ENCODE measurements around the gene ALPK1.
"Not testable (repeated sequence)": the region's sequence is repeated elsewhere in the genome, so short reads cannot be mapped to it uniquely, and the experiment has no call there.

Gene ALPK1

DNA sequence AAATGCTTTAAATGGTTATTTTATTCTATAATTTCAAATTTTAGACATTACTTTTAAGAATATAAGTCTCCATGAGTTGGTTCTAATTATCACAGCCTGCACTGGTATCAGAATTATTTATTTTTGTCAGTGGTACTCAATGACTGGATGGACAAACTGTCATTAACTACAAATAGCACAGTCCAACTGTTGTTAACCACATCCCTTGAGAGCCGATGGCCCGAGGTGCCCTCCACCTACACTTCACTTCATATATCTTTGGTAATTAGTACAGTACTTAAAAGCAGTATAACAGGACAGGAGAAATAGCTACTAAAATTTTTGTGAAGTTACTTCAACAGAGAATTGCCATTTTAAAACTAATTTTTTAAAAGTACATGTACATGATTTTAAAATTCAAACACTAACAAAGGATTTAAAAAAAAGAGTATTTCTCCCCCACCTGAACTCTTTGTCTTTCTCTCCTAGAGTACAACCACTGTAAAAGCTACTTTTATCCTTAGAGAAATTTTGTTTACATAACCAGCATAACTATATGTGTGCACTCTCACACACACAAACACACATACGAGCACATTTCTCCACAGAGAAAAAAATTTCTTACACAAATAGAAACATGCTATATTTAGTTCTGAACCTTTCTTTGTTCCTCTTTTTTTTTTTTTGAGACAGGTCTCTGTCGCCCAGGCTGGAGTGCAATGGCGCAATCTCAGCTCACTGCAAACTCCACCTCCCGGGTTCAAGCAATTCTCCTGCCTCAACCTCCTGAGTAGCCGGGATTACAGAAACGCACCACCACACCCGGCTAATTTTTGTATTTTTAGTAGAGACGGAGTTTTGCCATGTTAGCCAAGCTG is 17.9 kb upstream of the ALPK1 start:
- H3K27ac ChIP-seq: no peak overlapping the region
- TF ChIP-seq, protein P1, sequence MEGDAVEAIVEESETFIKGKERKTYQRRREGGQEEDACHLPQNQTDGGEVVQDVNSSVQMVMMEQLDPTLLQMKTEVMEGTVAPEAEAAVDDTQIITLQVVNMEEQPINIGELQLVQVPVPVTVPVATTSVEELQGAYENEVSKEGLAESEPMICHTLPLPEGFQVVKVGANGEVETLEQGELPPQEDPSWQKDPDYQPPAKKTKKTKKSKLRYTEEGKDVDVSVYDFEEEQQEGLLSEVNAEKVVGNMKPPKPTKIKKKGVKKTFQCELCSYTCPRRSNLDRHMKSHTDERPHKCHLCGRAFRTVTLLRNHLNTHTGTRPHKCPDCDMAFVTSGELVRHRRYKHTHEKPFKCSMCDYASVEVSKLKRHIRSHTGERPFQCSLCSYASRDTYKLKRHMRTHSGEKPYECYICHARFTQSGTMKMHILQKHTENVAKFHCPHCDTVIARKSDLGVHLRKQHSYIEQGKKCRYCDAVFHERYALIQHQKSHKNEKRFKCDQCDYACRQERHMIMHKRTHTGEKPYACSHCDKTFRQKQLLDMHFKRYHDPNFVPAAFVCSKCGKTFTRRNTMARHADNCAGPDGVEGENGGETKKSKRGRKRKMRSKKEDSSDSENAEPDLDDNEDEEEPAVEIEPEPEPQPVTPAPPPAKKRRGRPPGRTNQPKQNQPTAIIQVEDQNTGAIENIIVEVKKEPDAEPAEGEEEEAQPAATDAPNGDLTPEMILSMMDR (conservative IDR thresholded peaks at IDR 0.05): no peak

DNA sequence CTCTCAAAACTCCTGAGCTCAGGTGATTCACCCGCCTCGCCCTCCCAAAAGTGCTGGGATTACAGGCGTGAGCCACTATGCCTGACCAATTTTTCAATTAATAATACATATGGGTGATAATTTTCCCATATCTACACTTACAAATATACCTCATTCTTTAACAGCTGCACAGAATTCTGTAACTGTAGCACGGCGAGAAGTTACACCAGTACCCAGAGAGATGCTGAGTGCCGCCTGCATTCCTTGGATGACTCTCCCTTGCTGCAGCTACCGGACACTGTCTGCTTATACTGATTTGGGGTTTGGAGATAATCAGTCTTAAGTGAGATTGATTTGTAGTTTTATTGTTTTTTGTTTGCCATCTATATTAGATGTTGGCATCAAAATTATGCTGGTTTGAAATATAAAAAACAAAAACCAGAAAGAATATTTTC is 17.3 kb upstream of the ALPK1 start:
- TF ChIP-seq, protein P1 (conservative IDR thresholded peaks at IDR 0.05): no peak
- no peak overlapping the region for H3K27ac ChIP-seq

DNA sequence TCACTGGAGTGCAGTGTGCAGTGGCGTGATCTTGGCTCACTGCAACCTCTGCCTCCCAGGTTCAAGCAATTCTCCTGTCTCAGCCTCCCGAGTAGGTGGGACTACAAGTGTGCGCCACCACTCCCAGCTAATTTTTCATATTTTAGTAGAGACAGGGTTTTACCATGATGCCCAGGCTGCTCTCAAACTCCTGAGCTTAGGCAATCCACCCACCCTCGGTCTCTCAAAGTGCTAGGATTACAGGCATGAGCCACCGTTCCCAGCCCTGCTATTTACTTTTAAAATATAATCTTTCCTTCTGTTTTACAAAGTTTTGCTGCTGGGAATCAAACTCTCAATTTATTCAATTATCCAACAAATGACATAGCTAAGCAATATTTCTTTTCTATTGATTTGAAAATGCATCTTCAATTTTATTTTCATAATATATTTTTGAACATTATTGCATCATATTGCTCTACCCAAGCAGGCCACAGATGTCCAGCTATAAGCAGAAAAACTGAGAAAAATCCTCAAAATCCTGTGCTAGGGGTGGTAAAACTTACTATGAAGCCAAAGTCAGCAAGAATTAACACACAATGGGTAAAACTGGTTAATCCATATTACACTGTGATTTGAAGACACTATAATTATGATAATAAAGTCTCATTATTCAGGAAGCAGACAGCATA is 16.6 kb upstream of the ALPK1 start:
- TF ChIP-seq, protein P1 (conservative IDR thresholded peaks at IDR 0.05): no peak
- H3K27ac ChIP-seq: no peak overlapping the region

DNA sequence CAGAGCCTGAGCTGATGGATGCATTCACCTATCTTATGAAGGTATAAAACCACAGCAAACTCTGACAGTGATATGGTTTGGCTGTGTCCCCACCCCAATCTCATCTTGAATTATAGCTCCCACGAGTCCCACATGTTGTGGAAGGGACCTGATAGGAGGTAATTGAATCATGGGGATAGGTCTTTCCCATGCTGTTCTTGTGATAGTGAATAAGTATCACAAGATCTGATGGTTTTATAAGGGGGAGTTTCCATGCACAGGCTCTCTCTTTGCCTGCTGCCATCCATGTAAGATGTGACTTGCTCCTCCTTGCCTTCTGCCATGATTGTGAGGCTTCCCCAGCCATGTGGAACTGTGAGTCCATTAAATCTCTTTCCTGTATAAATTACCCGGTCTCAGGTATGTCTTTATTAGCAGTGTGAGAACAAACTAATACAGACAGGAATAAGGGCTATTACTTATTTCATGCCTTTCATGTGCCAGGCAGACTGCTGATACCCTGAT is 15.2 kb upstream of the ALPK1 start:
- not testable (repeated sequence) for H3K27ac ChIP-seq

DNA sequence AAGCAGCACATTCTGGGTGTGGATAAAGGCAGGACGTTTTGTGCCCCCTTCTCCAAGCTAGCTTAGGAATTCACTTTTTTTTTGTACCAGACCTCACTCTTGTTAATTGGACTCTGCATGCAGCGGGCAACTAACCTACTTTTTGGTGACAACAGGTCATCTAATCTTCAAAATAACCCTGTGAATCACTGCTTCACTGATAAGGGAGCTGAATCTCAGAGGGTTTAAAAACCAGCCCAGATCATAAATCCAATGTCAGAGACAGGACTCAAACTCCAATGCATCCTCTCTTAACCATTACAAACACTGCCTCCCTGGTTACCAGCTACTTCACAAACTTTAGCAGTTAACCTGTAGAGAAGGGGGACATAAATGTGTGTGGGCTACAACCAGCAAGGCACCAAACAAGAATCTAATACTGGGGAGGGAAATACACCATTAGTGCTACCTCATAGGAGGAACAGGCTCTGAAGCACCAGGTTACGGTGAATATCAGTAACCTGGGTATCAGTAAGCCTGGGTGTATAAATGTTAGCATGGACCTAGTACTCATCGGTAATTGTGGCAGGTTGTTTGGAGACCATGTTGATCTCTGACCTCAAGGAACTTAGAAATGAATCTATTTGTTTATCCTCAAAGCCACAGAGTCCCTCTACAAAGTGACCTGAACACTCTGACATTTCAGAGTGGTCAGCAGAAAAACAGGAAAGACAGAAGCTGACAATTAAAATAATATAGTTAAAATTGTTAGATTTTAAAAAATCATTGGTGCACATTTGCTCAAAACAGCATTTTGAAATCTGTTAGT is 14.1 kb upstream of the ALPK1 start:
- peak overlapping the region; percentile 81; the same call in 1 of the 2 replicates for H3K27ac ChIP-seq
- TF ChIP-seq, protein P1 (conservative IDR thresholded peaks at IDR 0.05): no peak

DNA sequence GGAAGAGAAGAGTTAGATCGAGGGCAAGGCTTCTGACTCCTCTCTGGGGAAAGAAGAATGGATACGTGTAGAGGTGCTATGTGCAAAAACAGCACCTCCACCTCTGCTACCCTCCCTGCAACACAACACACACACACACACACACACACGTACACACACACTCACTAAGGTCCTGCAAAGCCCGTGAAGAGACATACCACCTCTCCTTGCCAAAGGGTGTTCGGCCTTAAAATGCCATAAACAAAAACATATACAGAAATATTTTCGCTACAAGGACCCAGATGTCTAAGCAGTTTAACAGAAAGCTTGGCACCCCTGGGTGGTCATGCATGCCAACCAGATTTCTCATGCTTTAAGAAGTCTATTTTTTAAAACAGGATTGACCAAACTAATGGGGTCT is 13.0 kb upstream of the ALPK1 start:
- TF ChIP-seq, protein P1 (conservative IDR thresholded peaks at IDR 0.05): no peak
- H3K27ac ChIP-seq: peak overlapping the region; percentile 81

DNA sequence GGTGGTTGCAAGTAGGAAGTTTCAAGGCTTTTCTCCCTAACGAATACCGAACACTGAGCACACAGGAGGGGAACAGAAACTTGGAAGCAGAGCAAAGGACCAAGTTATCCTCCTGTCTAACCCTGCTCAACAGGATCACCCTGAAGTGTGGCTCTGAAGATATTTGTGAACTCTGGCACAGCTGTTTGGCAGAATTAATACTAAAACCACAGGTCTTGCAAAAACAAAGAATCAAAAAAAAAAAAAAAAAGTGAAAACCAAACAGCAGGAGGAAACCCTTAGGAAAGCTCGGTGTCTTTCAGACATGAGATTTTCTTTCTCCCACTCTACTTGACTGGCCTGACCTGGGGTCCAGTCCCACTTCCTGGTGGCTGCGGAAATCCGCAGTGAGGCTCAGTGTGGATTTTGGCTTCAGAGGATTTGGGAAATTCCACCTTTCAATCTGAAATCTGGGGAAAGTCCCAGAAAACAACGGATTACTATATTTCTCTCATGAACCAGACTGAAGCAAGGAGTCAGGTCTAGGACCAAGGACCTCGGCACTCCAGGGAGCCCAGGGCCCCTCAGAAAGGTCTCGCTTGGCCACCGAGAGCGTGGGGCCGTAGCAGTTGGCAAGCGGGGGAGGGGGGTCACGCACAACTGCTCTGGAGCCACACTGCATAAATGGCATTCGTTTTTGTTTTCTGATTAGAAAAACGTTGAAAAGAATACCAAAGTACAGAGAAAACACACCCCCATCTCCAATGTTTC is 12.3 kb upstream of the ALPK1 start:
- TF ChIP-seq, protein P1 (conservative IDR thresholded peaks at IDR 0.05): no peak
- H3K27ac ChIP-seq: peak overlapping the region; percentile 81

Data from VCaP (cell line).